ENCODE data around the gene HNRNPH2. TPM values are rescaled to one million over a fixed set of nuclear protein-coding genes. Genes with fewer than 3 reads are reported as not detected.

HNRNPH2 gene
- total and polyA plus RNA-seq, 9 of the 15 experiments (the other 6 are each of a cell fraction or from before 2014, with no cell fraction given), result 40.0 to 130 (median 60.3) TPM

DNA sequence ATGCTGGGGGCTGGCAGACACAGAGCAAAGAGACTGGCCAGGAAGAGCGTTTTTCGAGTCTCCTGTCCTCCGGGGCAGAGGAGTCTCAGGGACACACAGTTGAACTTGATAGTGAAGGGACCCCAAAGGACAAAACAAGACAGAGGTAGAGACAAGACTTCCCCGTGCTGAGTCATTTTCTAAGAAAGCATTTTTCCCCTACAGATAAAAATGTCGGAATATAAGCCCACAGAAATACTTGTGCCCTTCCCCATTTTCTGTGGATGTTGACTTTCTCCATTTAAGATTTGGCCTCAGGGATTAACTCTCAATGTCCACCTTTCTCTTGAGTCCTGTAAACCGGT is 21.5 kb upstream of the HNRNPH2 start (continued):
- TF ChIP-seq PCBP1 (IDR thresholded peaks at IDR 0.05; ENCODE audit: low read depth, low read length, poor library complexity, severe bottlenecking), result no peak
- no peak for TF ChIP-seq SRSF7 (optimal IDR thresholded peaks at IDR 0.05; ENCODE audit: low read depth, low read length)
- no peak for TF ChIP-seq MCM5 (IDR thresholded peaks at IDR 0.05; ENCODE audit: low read depth)
- TF ChIP-seq KLF16 (IDR thresholded peaks at IDR 0.05), result no peak
- no peak for TF ChIP-seq ZBTB12 (CRISPR knock-in tag; IDR thresholded peaks at IDR 0.05)
- TF ChIP-seq GTF2F1 (IDR thresholded peaks at IDR 0.05; ENCODE audit: low read depth, low read length), result no peak
- no peak for TF ChIP-seq ZKSCAN3 (CRISPR knock-in tag; IDR thresholded peaks at IDR 0.05)
- TF ChIP-seq ZNF785 (CRISPR knock-in tag; IDR thresholded peaks at IDR 0.05), result no peak
- no peak for TF ChIP-seq KDM4B (IDR thresholded peaks at IDR 0.05; ENCODE audit: borderline replicate concordance in 2 of 2, low read depth in 1 of 2)
- TF ChIP-seq STAT5A (IDR thresholded peaks at IDR 0.05; ENCODE audit: borderline replicate concordance, low read length), result peak; percentile 39; the same call in 1 of the 2 replicates
- TF ChIP-seq ZC3H11A (IDR thresholded peaks at IDR 0.05; ENCODE audit: low read depth, low read length), result no peak
- no peak for TF ChIP-seq TGIF2 (CRISPR knock-in tag; IDR thresholded peaks at IDR 0.05)
- no peak for TF ChIP-seq GTF2B (IDR thresholded peaks at IDR 0.05; ENCODE audit: extremely low read depth, insufficient read length)
- TF ChIP-seq NFE2L1 (tag; IDR thresholded peaks at IDR 0.05; ENCODE audit: borderline replicate concordance, low read depth), result peak; percentile 5; the same call in 1 of the 2 replicates
- no peak for TF ChIP-seq FUS (optimal IDR thresholded peaks at IDR 0.05; ENCODE audit: low read depth, low read length)
- TF ChIP-seq ZNF280B (CRISPR knock-in tag; IDR thresholded peaks at IDR 0.05), result no peak
- TF ChIP-seq HMG20A (CRISPR knock-in tag; conservative IDR thresholded peaks at IDR 0.05), result no peak

All from K562 (cell line).